ENCODE data around the gene OR2L13.
"Not testable (repeated sequence)": the region's sequence is repeated elsewhere in the genome, so short reads cannot be mapped to it uniquely, and the experiment has no call there.

The OR2L13 gene

GRCh38 chr1:248094884-248095283, at the start of gene OR2L13:
TSS of gene OR2L13 (plus strand) at chr1:248095184. CDS start at chr1:248099376, 4,192 bp downstream.
- DNase-seq = no peak

GRCh38 chr1:248045209-248045608, 49.8 kb upstream of the OR2L13 start:
- DNase-seq = no peak

GRCh38 chr1:248046536-248046935, 48.4 kb upstream of the OR2L13 start, which contains the start of gene OR2L3:
TSS of gene OR2L3 (plus strand) at chr1:248046836. CDS start at chr1:248060682, 13,846 bp downstream.
- no peak for DNase-seq

- DNase-seq = no peak
Measured at GRCh38 chr1:248047008-248047407, 48.0 kb upstream of the OR2L13 start.

- no peak for DNase-seq
Measured at GRCh38 chr1:248054671-248055070, 40.3 kb upstream of the OR2L13 start.

GRCh38 chr1:248055261-248055660, 39.7 kb upstream of the OR2L13 start:
- DNase-seq = no peak

- no peak for DNase-seq
Measured at GRCh38 chr1:248065071-248065470, 29.9 kb upstream of the OR2L13 start.

- no peak for DNase-seq
Measured at GRCh38 chr1:248065604-248066003, 29.4 kb upstream of the OR2L13 start.

GRCh38 chr1:248083864-248084263, 11.1 kb upstream of the OR2L13 start:
- not testable (repeated sequence) for DNase-seq

- DNase-seq = no peak
Measured at GRCh38 chr1:248098529-248098928, 3.5 kb downstream of the OR2L13 start.

GRCh38 chr1:248102847-248103246, 7.9 kb downstream of the OR2L13 start:
- DNase-seq = no peak

- DNase-seq = no peak
Measured at GRCh38 chr1:248111157-248111556, 16.2 kb downstream of the OR2L13 start.

- DNase-seq = no peak
Measured at GRCh38 chr1:248114890-248115289, 19.9 kb downstream of the OR2L13 start.

GRCh38 chr1:248127653-248128052, 32.7 kb downstream of the OR2L13 start:
- no peak for DNase-seq

GRCh38 chr1:248136811-248137210, 41.8 kb downstream of the OR2L13 start:
- DNase-seq = no peak

GRCh38 chr1:248140846-248141245, 45.9 kb downstream of the OR2L13 start:
- no peak for DNase-seq

GRCh38 chr1:248143311-248143710, 48.3 kb downstream of the OR2L13 start:
- no peak for DNase-seq

GRCh38 chr1:248144513-248145198, 49.7 kb downstream of the OR2L13 start, which contains the start of gene OR2M5:
TSS of gene OR2M5 (plus strand) at chr1:248145148. CDS start at chr1:248145148, 0 bp downstream.
- no peak for DNase-seq

Data from stimulated activated CD4-positive, alpha-beta T cell treated with anti-CD3 and anti-CD28 coated beads, Interleukin-4, amount 100 ng/mL, for 1 hour (primary cell).